Stomach smooth muscle (tissue), 2 donors: ENCODE data around the gene NR2F1-AS1.

ENCODE experiments used
- H3K27ac ChIP-seq: one replicate; pipeline ENCODE4 v1.7.0; 2013; ENCODE audit warnings: mild to moderate bottlenecking, low read length, inconsistent platforms
- H3K27me3 ChIP-seq, 2 donors: one replicate each; pipeline ENCODE4 v1.7.0; 2013; ENCODE audit warnings: low read length in 2 of 2; ENCODE audit not compliant: insufficient read depth in 2 of 2, control insufficient read depth in 1 of 2
- H3K36me3 ChIP-seq, 2 donors: one replicate each; pipeline ENCODE4 v1.7.0; 2013; ENCODE audit warnings: low read length in 2 of 2; ENCODE audit not compliant: control insufficient read depth in 2 of 2, insufficient read depth in 2 of 2
- H3K4me1 ChIP-seq: one replicate; pipeline ENCODE4 v1.7.0; 2013; ENCODE audit warnings: low read length; ENCODE audit not compliant: control insufficient read depth, insufficient read depth
- H3K4me3 ChIP-seq, 2 donors: one replicate each; pipeline ENCODE4 v1.7.0; 2013; ENCODE audit warnings: low read length in 2 of 2
- H3K9ac ChIP-seq, 2 donors: one replicate each; pipeline ENCODE4 v1.7.0; 2013; ENCODE audit warnings: low read length in 2 of 2, mild to moderate bottlenecking in 1 of 2
- H3K9me3 ChIP-seq, 2 donors: one replicate each; pipeline ENCODE4 v1.7.0; 2013; ENCODE audit warnings: low read length in 2 of 2; ENCODE audit not compliant: control insufficient read depth in 2 of 2
- donor health status: healthy.
- donor health status: Pancreatic carcinoma.

Gene NR2F1-AS1

DNA sequence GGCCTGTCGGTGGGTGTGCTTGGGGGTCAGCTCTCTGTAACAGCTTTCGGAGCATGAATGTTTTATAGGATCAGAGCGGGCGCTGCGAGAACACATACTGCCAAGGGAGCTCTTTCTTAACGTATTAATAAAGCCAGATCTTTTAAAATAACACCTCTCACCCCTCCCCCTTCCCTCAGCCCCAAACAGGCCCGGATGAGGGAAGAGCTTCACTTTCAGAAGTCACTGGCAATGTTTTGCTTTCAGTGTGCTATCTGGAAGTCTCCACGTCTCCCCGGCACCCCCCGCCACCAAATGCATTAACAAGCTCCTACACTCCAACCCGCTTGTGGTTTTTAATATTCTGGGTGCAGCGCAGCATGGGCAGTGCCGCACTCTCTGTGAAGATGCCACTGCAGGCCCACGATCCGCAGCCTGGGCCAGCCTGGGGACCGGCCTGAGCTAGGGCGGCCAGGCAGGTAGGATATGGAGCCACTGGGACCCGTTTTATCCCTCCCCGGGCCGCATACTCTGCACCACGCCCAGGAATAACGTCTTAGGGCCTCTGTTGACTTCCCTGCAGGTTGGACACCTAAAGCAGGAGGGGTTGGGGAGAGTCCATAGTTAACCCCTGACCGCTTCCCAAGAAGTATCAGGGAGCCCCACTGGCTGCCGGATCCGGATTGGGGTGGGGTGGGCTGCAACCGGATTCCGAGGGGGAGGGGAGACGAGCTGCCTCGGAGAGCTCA lies 14.6 kb upstream of the NR2F1-AS1 start:
- Histone ChIP-seq H3K4me1 (peaks cover 5% of the 10 kb centered on the region), H3K9me3 (no peaks in the 10 kb centered on the region), H3K4me3 (no peak overlapping the region), H3K27me3 (peaks cover 0 to 6% of the 10 kb centered on the region in 2 donors), H3K27ac (peak overlapping the region; percentile 37), H3K36me3 (peaks cover 8 to 18% of the 10 kb centered on the region in 2 donors), H3K9ac (no peak overlapping the region)

DNA sequence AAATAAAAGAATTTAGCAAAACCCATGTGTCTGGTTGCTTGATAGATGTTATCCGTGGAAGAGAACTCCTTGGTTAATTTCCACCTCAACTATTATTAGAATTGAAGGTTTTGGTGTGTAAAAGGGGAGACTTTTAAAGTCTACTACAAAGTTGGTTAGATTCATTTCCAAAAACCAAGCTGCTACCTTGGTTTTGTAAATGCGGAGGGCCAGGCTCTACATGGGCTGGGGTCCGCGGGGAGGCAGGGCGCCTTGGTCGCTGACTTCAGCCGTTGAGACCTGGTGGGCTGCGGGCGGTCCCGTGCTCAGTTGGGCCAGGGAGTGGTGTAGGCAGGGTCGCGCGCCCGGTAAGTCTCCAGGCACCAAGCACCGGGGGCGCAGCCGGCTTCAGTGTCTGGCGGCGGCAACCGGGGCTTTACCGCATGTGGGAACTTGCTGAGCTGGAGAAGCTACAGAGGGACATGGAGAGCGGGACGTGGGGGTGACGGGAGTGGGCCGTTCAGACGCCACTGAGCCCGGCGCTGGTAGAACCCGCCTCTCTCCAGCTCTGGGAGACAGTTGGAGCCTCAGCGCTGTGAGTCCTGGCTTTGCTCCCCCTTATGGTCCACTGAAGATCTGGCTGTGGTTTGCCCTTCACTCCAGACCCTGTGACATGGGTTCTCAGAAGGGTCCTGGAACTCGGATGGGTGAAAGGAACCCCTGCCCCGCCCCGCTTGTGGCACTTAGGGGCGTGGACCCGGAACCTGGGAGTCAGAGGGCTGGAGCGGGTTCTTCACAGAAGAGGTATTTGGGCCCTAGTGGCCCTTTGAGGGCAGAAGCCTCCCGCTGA lies 13.8 kb upstream of the NR2F1-AS1 start:
- H3K4me3 ChIP-seq, result no peak overlapping the region
- peaks cover 8 to 18% of the 10 kb centered on the region in 2 donors for H3K36me3 ChIP-seq
- peaks cover 9% of the 10 kb centered on the region for H3K4me1 ChIP-seq
- H3K27ac ChIP-seq, result peak overlapping the region; percentile 37
- H3K9me3 ChIP-seq, result no peaks in the 10 kb centered on the region
- peaks cover 0 to 6% of the 10 kb centered on the region in 2 donors for H3K27me3 ChIP-seq
- H3K9ac ChIP-seq, result no peak overlapping the region

DNA sequence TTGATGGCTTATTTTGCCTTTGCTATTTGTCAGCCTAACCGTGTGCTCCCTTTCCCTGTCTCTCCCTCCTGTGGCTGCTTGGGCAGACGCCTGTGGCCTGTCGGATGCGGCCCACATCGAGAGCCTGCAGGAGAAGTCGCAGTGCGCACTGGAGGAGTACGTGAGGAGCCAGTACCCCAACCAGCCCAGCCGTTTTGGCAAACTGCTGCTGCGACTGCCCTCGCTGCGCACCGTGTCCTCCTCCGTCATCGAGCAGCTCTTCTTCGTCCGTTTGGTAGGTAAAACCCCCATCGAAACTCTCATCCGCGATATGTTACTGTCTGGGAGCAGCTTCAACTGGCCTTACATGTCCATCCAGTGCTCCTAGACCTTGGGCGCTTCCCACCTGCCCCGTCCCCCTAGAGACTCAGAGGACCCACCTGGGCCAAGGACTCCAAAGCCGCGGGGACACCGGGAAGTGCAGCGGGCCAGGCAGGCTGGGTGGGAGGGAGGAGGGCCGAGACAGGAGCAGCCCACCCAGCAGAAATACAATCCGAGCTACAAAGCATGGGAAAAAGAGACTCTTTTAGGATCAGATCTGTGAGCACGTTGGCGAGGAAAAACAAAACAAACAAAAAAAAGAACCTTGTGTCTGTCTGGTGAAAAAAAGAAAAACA lies 12.6 kb upstream of the NR2F1-AS1 start:
- no peak overlapping the region for H3K9ac ChIP-seq
- H3K4me3 ChIP-seq, result no peak overlapping the region
- H3K27me3 ChIP-seq, result peaks cover 0 to 4% of the 10 kb centered on the region in 2 donors

GRCh38 chr5:93592883-93593282 lies 11.9 kb upstream of the NR2F1-AS1 start:
- H3K9ac ChIP-seq, result peak overlapping the region in 1 of 2 donors; percentile 21

More for the DNA sequence above, 12.6 kb upstream of the NR2F1-AS1 start:
- H3K27ac ChIP-seq, result no peak overlapping the region
- peaks cover 13% of the 10 kb centered on the region for H3K4me1 ChIP-seq
- H3K36me3 ChIP-seq, result peaks cover 8 to 18% of the 10 kb centered on the region in 2 donors
- H3K9me3 ChIP-seq, result no peaks in the 10 kb centered on the region

DNA sequence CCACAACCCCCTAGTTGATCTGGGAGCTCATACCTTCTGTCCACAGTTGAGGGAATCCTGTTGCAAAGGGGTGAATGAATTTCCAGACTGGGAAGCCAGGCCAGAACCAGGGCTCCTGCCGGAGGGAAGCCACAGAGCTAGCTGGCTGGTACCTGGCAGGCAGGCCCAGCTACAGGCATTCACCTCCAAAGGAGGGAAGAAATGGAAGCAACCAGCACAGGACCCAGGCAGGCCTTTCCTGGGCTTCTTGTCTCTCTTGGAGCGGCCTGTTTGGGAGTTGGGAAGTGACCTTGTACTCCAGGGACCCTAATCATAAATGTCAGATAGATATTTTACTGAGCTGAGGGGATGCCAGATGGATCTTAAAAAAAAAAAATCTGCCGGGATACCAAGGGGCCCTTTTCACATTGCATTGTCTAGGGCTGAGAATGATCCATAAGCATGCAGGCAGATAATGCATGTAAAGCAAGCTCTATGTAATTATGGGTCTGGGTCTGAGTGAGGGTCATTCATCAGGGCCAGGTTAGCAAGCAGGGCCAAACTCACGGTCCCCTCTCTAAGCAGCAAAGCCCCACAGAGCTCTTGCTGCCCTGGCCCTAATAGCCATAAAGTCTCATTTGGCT lies 10.4 kb upstream of the NR2F1-AS1 start:
- H3K27me3 ChIP-seq, result peaks cover 0 to 4% of the 10 kb centered on the region in 2 donors
- no peak overlapping the region for H3K27ac ChIP-seq
- peak overlapping the region in 1 of 2 donors; percentile 44 for H3K4me3 ChIP-seq

More at GRCh38 chr5:93592883-93593282, 11.9 kb upstream of the NR2F1-AS1 start:
- Histone ChIP-seq H3K4me1 (peaks cover 18% of the 10 kb centered on the region), H3K9me3 (no peaks in the 10 kb centered on the region), H3K4me3 (peak overlapping the region in 1 of 2 donors; percentile 1), H3K27ac (no peak overlapping the region), H3K36me3 (peaks cover 8 to 20% of the 10 kb centered on the region in 2 donors), H3K27me3 (peaks cover 0 to 3% of the 10 kb centered on the region in 2 donors)

GRCh38 chr5:93590493-93590892 lies 9.5 kb upstream of the NR2F1-AS1 start:
- Histone ChIP-seq H3K4me1 (peaks cover 17% of the 10 kb centered on the region), H3K36me3 (peaks cover 8 to 16% of the 10 kb centered on the region in 2 donors), H3K4me3 (peak overlapping the region in 1 of 2 donors; percentile 99), H3K9me3 (no peaks in the 10 kb centered on the region), H3K9ac (no peak overlapping the region), H3K27me3 (peaks cover 0 to 4% of the 10 kb centered on the region in 2 donors), H3K27ac (no peak overlapping the region)

More for the DNA sequence above, 10.4 kb upstream of the NR2F1-AS1 start:
- Histone ChIP-seq H3K36me3 (peaks cover 8 to 18% of the 10 kb centered on the region in 2 donors), H3K4me1 (peaks cover 17% of the 10 kb centered on the region), H3K9me3 (no peaks in the 10 kb centered on the region), H3K9ac (no peak overlapping the region)

- Histone ChIP-seq H3K27ac (no peak overlapping the region), H3K36me3 (peaks cover 8 to 12% of the 10 kb centered on the region in 2 donors), H3K4me1 (peaks cover 17% of the 10 kb centered on the region)
These were observed 8.8 kb upstream of the NR2F1-AS1 start for GRCh38 chr5:93589829-93590215.

GRCh38 chr5:93589152-93589828 lies 8.3 kb upstream of the NR2F1-AS1 start:
- Histone ChIP-seq H3K36me3 (peaks cover 6 to 11% of the 10 kb centered on the region in 2 donors), H3K4me3 (peak overlapping the region in 1 of 2 donors; percentile 99), H3K4me1 (peaks cover 17% of the 10 kb centered on the region), H3K27me3 (peaks cover 0 to 4% of the 10 kb centered on the region in 2 donors), H3K27ac (peak overlapping the region; percentile 64), H3K9me3 (no peaks in the 10 kb centered on the region), H3K9ac (peak overlapping the region in 1 of 2 donors; percentile 51)

More at GRCh38 chr5:93589829-93590215, 8.8 kb upstream of the NR2F1-AS1 start:
- peak overlapping the region in 1 of 2 donors; percentile 99 for H3K4me3 ChIP-seq
- H3K9me3 ChIP-seq, result no peaks in the 10 kb centered on the region
- peaks cover 0 to 4% of the 10 kb centered on the region in 2 donors for H3K27me3 ChIP-seq
- H3K9ac ChIP-seq, result no peak overlapping the region

GRCh38 chr5:93588352-93589151 lies 7.5 kb upstream of the NR2F1-AS1 start:
- Histone ChIP-seq H3K9ac (peak overlapping the region in 1 of 2 donors; percentile 51), H3K4me1 (peaks cover 17% of the 10 kb centered on the region), H3K27ac (peak overlapping the region; percentile 64), H3K27me3 (peaks cover 0 to 4% of the 10 kb centered on the region in 2 donors), H3K4me3 (peak overlapping the region in 1 of 2 donors; percentile 99), H3K36me3 (peaks cover 2 to 8% of the 10 kb centered on the region in 2 donors), H3K9me3 (no peaks in the 10 kb centered on the region)
